Sigmoid colon (tissue), 4 donors: ENCODE results near the gene NCAPD3.

Experiments used
- CTCF ChIP-seq, 4 experiments: fragments of 450-650 bp in 3 of 4; fragments of 200-600 bp in 1 of 4; IDR thresholded peaks; one replicate each; pipeline ENCODE4 v1.5.1; 2016 to 2019; ENCODE audit warnings: antibody characterized with exemption in 4 of 4, mild to moderate bottlenecking in 3 of 4, moderate library complexity in 2 of 4
- EP300 ChIP-seq, 4 donors: sonication (generic); formaldehyde crosslinking; IDR thresholded peaks; one replicate each; pipeline ENCODE4 v1.6.1; 2017; ENCODE audit warnings: antibody characterized with exemption in 4 of 4
- POLR2A ChIP-seq, 2 donors: fragments of 450-650 bp; IDR thresholded peaks; one replicate each; pipeline ENCODE4 v1.6.1; 2016; ENCODE audit warnings: antibody characterized with exemption in 2 of 2, mild to moderate bottlenecking in 2 of 2, moderate library complexity in 2 of 2
- POLR2AphosphoS5 ChIP-seq, 4 donors: sonication (generic); formaldehyde crosslinking; IDR thresholded peaks; one replicate each; pipeline ENCODE4 v1.6.1; 2017; ENCODE audit warnings: antibody characterized with exemption in 4 of 4

DNA sequence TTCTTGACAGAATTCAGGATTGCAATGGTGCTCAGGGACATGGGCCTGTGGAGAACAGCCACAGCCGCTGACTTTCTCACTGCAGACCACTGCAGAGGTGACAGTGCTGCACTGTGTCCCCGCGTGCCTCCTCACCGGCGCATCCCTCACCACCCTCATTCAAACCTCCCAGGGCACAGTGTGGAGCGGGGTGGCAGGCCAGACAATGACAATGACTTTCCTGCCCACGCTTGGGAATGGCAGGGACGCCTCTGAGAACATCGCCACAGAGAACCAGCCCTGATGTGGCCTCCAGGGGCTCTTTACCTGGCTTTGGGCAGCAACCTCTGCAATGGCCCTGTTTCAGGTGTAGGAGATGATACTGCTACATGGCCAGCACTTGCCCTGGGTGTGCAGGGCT, 65.7 kb downstream of the NCAPD3 start:
- TF ChIP-seq CTCF (IDR thresholded peaks at IDR 0.05) (no peak), POLR2A (IDR thresholded peaks at IDR 0.05) (no peak), EP300 (IDR thresholded peaks at IDR 0.05) (no peak), POLR2AphosphoS5 (IDR thresholded peaks at IDR 0.05) (no peak)
